Lower leg skin (tissue), 4 donors: Measurements from ENCODE around the gene FEN1. TPM values are rescaled to one million over a fixed set of nuclear protein-coding genes. Genes with fewer than 3 reads are reported as not detected.

ENCODE experiments used
- DNase-seq, 2 donors: peaks; one replicate each; pipeline ENCODE4 v3.0.0-alpha.2; 2019; ENCODE audit warnings: low spot score in 2 of 2
- H3K4me3 ChIP-seq: fragments of 200-600 bp; sonication (generic); 2 replicates; pipeline ENCODE4 v1.5.1; 2017; ENCODE audit warnings: mild to moderate bottlenecking, low read depth; ENCODE audit not compliant: poor library complexity, severe bottlenecking
- POLR2A ChIP-seq, 2 donors: fragments of 450-650 bp; IDR thresholded peaks; one replicate each; pipeline ENCODE4 v1.6.1; 2016 to 2017; ENCODE audit warnings: antibody characterized with exemption in 2 of 2, mild to moderate bottlenecking in 1 of 2, moderate library complexity in 1 of 2
- WGBS, 2 donors: methylation state at CpG; one replicate each; pipeline ENCODE4 v1.1.5; 2018; 5-methylcytosine and 5-hydroxymethylcytosine counted together
- intact Hi-C: fragments of 100-400 bp; cut with DNase I; formaldehyde crosslinking; loops from one replicate; pipeline ENCODE4 v1.15.0; 2023; ENCODE audit warnings: low total_unique reads
- total RNA-seq, 4 donors: library from RNA; depleted of rRNA; stranded (reverse); fragments of >200 nt; gene quantifications; one replicate each; pipeline ENCODE4 v1.1.0, GENCODE V29; 2016
- TF ChIP-seq, protein P1 (sequence below), 3 donors: fragments of 450-650 bp; IDR thresholded peaks; one replicate each; pipeline ENCODE4 v1.5.1; 2016; ENCODE audit warnings: antibody characterized with exemption in 3 of 3, mild to moderate bottlenecking in 3 of 3, moderate library complexity in 2 of 3

Gene FEN1
- total RNA-seq, 4 donors from 2014 or later, result 7.9 to 9.1 (median 8.8) TPM

DNA sequence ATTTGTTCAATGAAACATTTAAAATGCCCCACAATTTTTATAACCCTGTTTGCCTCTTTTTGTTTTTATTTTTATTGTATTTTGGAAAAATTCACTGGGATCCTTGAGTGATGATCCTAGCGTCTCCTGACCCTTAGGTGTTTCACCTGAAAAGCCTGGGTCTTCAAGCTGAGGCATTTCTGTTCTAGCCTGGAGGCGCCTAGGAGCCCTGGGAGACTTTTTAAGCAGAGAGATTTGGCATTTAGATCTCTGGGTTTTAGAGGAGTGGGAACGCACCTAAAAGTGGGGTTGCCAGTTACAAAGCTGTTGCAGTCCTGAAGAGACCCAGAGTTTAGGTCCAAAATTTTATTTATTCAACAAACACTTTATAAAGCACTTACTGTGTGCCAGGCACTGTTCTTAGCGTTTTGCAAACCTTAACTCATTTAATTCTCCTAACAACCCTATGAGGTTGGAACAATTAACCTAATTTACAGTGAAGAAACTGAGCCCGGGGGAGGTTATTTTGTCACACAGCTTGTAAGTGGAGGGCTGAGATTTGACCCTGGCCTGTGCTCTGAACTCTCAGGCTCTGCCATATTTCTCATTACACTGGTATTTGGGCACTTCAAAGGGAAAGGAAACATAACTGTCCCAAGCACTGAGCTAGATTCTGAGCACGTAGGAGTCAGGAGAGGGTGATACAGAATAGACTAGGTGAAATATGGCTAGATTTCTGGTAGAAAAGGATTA, 24.9 kb downstream of the FEN1 start:
- no peak overlapping the region for H3K4me3 ChIP-seq

DNA sequence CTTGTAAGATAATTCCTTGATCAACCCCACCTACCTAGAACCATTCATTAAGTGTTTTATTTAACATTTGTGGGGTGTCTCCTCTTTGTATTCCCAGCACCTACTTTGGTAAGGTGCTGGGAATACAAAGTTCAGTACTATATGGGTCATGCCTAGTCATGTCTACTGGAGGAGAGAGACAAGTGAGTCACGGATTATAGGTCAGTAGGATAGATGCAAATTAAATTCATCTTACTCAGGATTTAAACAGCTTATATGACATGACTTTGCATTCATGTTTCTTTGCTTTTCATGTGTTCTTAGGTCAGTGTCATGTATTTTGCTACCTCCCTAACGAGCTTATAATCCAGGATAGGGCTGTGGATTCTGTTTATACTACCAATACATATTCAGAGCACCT, 27.5 kb downstream of the FEN1 start:
- TF ChIP-seq POLR2A (IDR thresholded peaks at IDR 0.05), result no peak
- TF ChIP-seq, protein P1, sequence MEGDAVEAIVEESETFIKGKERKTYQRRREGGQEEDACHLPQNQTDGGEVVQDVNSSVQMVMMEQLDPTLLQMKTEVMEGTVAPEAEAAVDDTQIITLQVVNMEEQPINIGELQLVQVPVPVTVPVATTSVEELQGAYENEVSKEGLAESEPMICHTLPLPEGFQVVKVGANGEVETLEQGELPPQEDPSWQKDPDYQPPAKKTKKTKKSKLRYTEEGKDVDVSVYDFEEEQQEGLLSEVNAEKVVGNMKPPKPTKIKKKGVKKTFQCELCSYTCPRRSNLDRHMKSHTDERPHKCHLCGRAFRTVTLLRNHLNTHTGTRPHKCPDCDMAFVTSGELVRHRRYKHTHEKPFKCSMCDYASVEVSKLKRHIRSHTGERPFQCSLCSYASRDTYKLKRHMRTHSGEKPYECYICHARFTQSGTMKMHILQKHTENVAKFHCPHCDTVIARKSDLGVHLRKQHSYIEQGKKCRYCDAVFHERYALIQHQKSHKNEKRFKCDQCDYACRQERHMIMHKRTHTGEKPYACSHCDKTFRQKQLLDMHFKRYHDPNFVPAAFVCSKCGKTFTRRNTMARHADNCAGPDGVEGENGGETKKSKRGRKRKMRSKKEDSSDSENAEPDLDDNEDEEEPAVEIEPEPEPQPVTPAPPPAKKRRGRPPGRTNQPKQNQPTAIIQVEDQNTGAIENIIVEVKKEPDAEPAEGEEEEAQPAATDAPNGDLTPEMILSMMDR (IDR thresholded peaks at IDR 0.05), result no peak
- H3K4me3 ChIP-seq, result no peak overlapping the region
- 59 to 71% methylated on average over 2 of the region's 2 CpGs for WGBS, 2 donors
- intact Hi-C loops, result no loop called here
- DNase-seq, result no peak

More for the DNA sequence above, 24.9 kb downstream of the FEN1 start:
- TF ChIP-seq POLR2A (IDR thresholded peaks at IDR 0.05), result no peak
- TF ChIP-seq, protein P1 (IDR thresholded peaks at IDR 0.05), result no peak
- WGBS, 2 donors, result 77 to 78% methylated on average over 6 of the region's 6 CpGs
- no peak for DNase-seq
- intact Hi-C loops, result no loop called here

GRCh38 chr11:61826930-61827570, 34.3 kb downstream of the FEN1 start:
- intact Hi-C loops, result no loop called here
- DNase-seq, result no peak
- peak overlapping the region; percentile 9 for H3K4me3 ChIP-seq
- TF ChIP-seq POLR2A (IDR thresholded peaks at IDR 0.05), result no peak
- TF ChIP-seq, protein P1 (IDR thresholded peaks at IDR 0.05), result no peak
- 36 to 44% methylated on average over 23 of the region's 23 CpGs for WGBS, 2 donors

DNA sequence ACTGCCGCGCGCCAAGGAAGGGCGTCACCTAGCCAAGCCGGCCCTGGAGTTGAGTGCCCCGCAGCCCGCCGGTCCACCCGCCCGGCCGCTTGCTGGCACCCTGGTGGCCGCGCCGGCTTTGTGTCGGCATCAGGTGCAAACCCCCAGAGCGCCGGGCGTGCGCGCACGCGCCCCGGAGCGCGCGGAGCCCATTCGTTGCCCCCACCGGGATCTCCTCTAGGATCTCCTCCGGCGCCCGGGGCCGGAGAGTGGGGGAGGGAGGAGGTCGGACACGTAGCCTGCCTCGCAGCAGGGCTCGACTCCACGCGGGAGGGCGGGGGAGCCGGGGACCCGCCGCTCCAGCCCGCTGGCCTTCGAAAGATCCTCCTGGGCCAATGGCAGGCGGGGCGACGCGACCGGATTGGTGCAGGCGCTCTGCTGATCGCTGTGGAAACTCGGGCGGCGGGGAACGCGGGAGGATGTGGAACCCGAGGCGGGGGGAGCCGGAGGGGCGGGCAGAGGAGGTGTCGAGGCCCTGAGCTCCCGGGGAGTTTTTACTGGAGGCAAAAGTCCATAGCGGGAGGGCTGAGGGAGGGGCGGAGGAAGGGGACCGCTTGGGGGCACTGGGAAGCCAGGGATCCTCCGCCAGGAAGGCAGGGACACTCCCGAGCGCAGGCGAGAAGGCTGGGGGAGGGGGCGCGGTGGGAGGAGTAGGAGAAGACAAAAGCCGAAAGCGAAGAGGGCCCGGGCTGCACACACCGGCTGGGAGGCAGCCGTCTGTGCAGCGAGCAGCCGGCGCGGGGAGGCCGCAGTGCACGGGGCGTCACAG, 35.1 kb downstream of the FEN1 start, which contains the start of gene FADS2:
FADS2 (plus strand) TSS at position 730 of the 808 bp plus-strand sequence. CDS start 91 bp downstream, outside the sequence.
- intact Hi-C loops, result no loop called here
- WGBS, 2 donors, result 0 to 1% methylated on average over 65 to 74 of the region's 83 CpGs

DNA sequence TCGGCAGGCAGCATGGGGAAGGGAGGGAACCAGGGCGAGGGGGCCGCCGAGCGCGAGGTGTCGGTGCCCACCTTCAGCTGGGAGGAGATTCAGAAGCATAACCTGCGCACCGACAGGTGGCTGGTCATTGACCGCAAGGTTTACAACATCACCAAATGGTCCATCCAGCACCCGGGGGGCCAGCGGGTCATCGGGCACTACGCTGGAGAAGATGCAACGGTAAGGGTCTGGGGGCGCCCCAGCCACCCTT, 35.6 kb downstream of the FEN1 start:
- peak overlapping the region; percentile 33 for H3K4me3 ChIP-seq
- intact Hi-C loops, result no loop called here
- DNase-seq, result no peak
- no peak for TF ChIP-seq POLR2A (IDR thresholded peaks at IDR 0.05)
- TF ChIP-seq, protein P1 (IDR thresholded peaks at IDR 0.05), result no peak
- WGBS, 2 donors, result 0% methylated on average over 12 to 16 of the region's 16 CpGs

More for the DNA sequence above, 35.1 kb downstream of the FEN1 start, which contains the start of gene FADS2:
- TF ChIP-seq, protein P1 (IDR thresholded peaks at IDR 0.05), result no peak
- TF ChIP-seq POLR2A (IDR thresholded peaks at IDR 0.05), result no peak
- peak; percentile 76 to 93 for DNase-seq
- peak within 1 kb of the TSS; percentile 33 for H3K4me3 ChIP-seq
